Activated CD4-positive, alpha-beta T cell treated with anti-CD3 and anti-CD28 coated beads, Interleukin-2, amount 10 ng/mL, durations not matched to agents 7 days and 5 days (primary cell): ENCODE results near the gene ARL13B. TPM values are rescaled to one million over a fixed set of nuclear protein-coding genes. Genes with fewer than 3 reads are reported as not detected.
"Not testable (repeated sequence)": the region's sequence is repeated elsewhere in the genome, so short reads cannot be mapped to it uniquely, and the experiment has no call there.

Source experiments
- CTCF ChIA-PET: fragments of 350-600 bp; sonication (Branson Sonifier 250); formaldehyde crosslinking; loops from one replicate; lab custom pipeline; 2021; ENCODE audit warnings: antibody characterized with exemption; lab: Charles Lee
- POLR2A ChIA-PET: fragments of 350-600 bp; sonication (Branson Sonifier 250); formaldehyde crosslinking; loops from one replicate; lab custom pipeline; 2021; ENCODE audit warnings: antibody characterized with exemption; lab: Charles Lee
- DNase-seq: peaks from one replicate; pipeline ENCODE4 v3.0.0-alpha.2; 2020
- H3K27ac Mint-ChIP-seq: one replicate; pipeline ENCODE4 v1.8.0; 2021; ENCODE audit warnings: mild to moderate bottlenecking, moderate library complexity, mixed read lengths
- H3K27me3 Mint-ChIP-seq: one replicate; pipeline ENCODE4 v1.8.0; 2021; ENCODE audit warnings: mixed read lengths
- H3K36me3 Mint-ChIP-seq: one replicate; pipeline ENCODE4 v1.8.0; 2021; ENCODE audit warnings: low read depth, mixed read lengths
- H3K4me1 Mint-ChIP-seq: one replicate; pipeline ENCODE4 v1.8.0; 2021; ENCODE audit warnings: mixed read lengths
- H3K4me3 Mint-ChIP-seq: one replicate; pipeline ENCODE4 v1.8.0; 2021; ENCODE audit warnings: mild to moderate bottlenecking, moderate library complexity, mixed read lengths
- H3K9me3 Mint-ChIP-seq: one replicate; pipeline ENCODE4 v1.8.0; 2021; ENCODE audit warnings: mixed read lengths
- total RNA-seq, 2 experiments: library from RNA; stranded (reverse); gene quantifications; one replicate each; pipeline ENCODE4 v1.2.3, GENCODE V29; 2021

The ARL13B gene
- total RNA-seq, 2 experiments from 2014 or later: 5.8 to 7.9 TPM

- H3K36me3 Mint-ChIP-seq: peaks cover 13% of the 10 kb centered on the region
- H3K4me3 Mint-ChIP-seq, H3K4me1 Mint-ChIP-seq, DNase-seq, H3K9me3 Mint-ChIP-seq, POLR2A ChIA-PET, H3K27me3 Mint-ChIP-seq, H3K27ac Mint-ChIP-seq: not testable (repeated sequence)
- CTCF ChIA-PET: interaction anchor here (0.7 kb wide), 1 partner anchor 28 kb away, joined by 3 read pairs; no protein-coding TSS in a partner anchor
These were observed 64.4 kb downstream of the ARL13B start for GRCh38 chr3:94044100-94044936.

GRCh38 chr3:94046533-94046932 lies 66.6 kb downstream of the ARL13B start:
- no peaks in the 10 kb centered on the region for H3K9me3 Mint-ChIP-seq
- peaks cover 13% of the 10 kb centered on the region for H3K36me3 Mint-ChIP-seq
- H3K4me1 Mint-ChIP-seq: no peaks in the 10 kb centered on the region
- ChIA-PET POLR2A (no interaction called here), CTCF (interaction anchor here (1.6 kb wide), 1 partner anchor 36 kb away, joined by 3 read pairs; no protein-coding TSS in a partner anchor)
- no peak overlapping the region for H3K4me3 Mint-ChIP-seq
- DNase-seq: no peak
- H3K27me3 Mint-ChIP-seq: no peaks in the 10 kb centered on the region
- no peak overlapping the region for H3K27ac Mint-ChIP-seq

GRCh38 chr3:94049267-94049666 lies 69.3 kb downstream of the ARL13B start:
- ChIA-PET CTCF (no interaction called here), POLR2A (no interaction called here)
- H3K4me3 Mint-ChIP-seq: no peak overlapping the region

DNA sequence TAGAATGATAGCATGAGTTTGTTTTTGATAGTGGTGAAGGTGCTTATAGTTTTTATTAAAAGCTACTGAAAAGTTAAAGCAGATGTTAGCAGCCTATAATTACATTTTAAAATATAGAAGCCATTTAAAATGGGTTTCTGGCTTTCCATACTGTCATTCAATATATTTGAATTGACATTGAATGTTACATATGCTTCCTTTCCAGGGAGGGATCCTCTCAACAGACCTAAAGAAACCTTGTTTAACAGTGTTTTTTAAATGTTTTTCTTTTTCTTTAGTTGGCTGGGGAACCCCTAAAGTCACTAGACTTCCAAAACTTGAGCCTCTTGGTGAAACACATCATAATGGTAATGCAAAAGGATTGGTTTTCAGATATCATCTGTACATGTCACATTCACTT lies 70.6 kb downstream of the ARL13B start:
- Mint-ChIP-seq H3K27me3 (no peaks in the 10 kb centered on the region), H3K9me3 (no peaks in the 10 kb centered on the region), H3K27ac (no peak overlapping the region), H3K4me1 (no peaks in the 10 kb centered on the region), H3K4me3 (no peak overlapping the region), H3K36me3 (peaks cover 4% of the 10 kb centered on the region)
- DNase-seq: no peak
- ChIA-PET POLR2A (no interaction called here), CTCF (interaction anchor here (1.0 kb wide), 2 partner anchors 15 to 16 kb away, joined by 3 to 4 read pairs; no protein-coding TSS in a partner anchor)

More at GRCh38 chr3:94049267-94049666, 69.3 kb downstream of the ARL13B start:
- Mint-ChIP-seq H3K9me3 (no peaks in the 10 kb centered on the region), H3K36me3 (peaks cover 10% of the 10 kb centered on the region), H3K4me1 (no peaks in the 10 kb centered on the region), H3K27ac (no peak overlapping the region), H3K27me3 (no peaks in the 10 kb centered on the region)
- DNase-seq: no peak

DNA sequence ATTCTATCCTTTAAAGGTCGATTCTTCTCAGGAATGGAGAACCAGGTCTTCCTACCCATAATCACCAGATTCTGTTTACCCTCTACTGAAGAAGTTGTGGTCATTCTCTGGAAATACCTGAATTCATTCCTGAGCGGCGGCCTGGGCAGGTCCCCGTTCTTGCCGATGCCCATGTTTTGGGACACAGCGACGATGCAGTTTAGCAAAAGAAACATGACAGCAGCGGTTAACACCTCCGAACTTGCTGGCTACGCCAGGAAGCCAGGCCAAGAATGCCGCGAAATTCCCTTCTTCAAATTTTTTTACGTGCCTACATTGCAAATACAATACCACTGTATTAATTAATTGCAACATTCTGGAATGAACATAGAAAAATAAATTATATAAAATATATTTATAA lies 81.3 kb downstream of the ARL13B start:
- Mint-ChIP-seq H3K4me1 (peaks cover 32% of the 10 kb centered on the region), H3K36me3 (peaks cover 35% of the 10 kb centered on the region)
- DNase-seq: no peak

GRCh38 chr3:94062513-94063404 lies 82.8 kb downstream of the ARL13B start, which contains the start of the genes DHFR2 and NSUN3:
TSS of gene DHFR2 (minus strand) at chr3:94062916. CDS start at chr3:94061511, 1,405 bp downstream.
TSS of gene NSUN3 (plus strand) at chr3:94063061. CDS start at chr3:94063127, 66 bp downstream.
- ChIA-PET CTCF (interaction anchor here (0.8 to 1.6 kb wide), 4 partner anchors 9 to 52 kb away, joined by 3 to 6 read pairs (median 4); no protein-coding TSS in a partner anchor), POLR2A (interaction anchor here (1.0 kb wide), 1 partner anchor 83 kb away, joined by 3 read pairs; no protein-coding TSS in a partner anchor)
- peak; percentile 91 for DNase-seq
- Mint-ChIP-seq H3K9me3 (peaks cover 9% of the 10 kb centered on the region), H3K4me3 (peak within 1 kb of the TSS; percentile 89), H3K27me3 (no peaks in the 10 kb centered on the region), H3K27ac (peak within 1 kb of the TSS; percentile 97), H3K36me3 (peaks cover 50% of the 10 kb centered on the region), H3K4me1 (peaks cover 39% of the 10 kb centered on the region)

More for the DNA sequence above, 81.3 kb downstream of the ARL13B start:
- Mint-ChIP-seq H3K4me3 (no peak overlapping the region), H3K9me3 (no peaks in the 10 kb centered on the region), H3K27me3 (no peaks in the 10 kb centered on the region), H3K27ac (no peak overlapping the region)
- CTCF ChIA-PET: interaction anchor here (1.0 kb wide), 1 partner anchor 21 kb away, joined by 3 read pairs; no protein-coding TSS in a partner anchor
- POLR2A ChIA-PET: no interaction called here

DNA sequence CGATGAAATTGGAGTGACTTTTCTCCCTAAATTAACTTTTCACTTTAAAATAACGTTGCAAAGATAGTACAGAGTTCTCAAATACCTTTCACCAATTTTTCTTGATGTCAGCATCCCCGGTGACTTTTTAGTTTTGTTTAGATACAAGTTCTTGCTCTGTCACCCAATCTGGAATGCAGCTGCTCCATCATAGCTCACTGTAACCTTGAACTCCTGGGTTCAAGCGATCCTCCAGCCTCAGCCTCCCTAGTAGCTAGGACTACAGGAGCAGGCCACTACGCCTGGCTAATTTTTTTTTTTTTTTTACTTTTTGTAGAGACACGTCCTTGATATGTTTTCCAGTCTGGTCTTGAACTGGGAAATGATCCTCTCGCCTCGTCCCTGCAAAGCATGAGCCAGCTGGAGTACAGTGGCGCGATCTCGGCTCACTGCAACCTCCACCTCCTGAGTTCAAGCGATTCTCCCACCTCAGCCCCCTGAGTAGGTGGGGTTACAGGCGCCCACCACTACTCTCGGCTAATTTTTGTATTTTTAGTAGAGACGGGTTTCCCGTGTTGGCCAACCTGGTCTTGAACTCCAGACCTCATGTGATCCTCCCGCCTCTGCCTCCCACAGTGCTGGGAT lies 83.7 kb downstream of the ARL13B start:
- ChIA-PET CTCF (interaction anchor here (1.3 kb wide), 1 partner anchor 51 kb away, joined by 3 read pairs; no protein-coding TSS in a partner anchor), POLR2A (interaction anchor here (1.0 kb wide), 1 partner anchor 84 kb away, joined by 3 read pairs; no protein-coding TSS in a partner anchor)
- Mint-ChIP-seq H3K4me3 (peak overlapping the region; percentile 89), H3K27me3 (no peaks in the 10 kb centered on the region), H3K27ac (peak overlapping the region; percentile 97), H3K4me1 (peaks cover 43% of the 10 kb centered on the region), H3K36me3 (peaks cover 54% of the 10 kb centered on the region), H3K9me3 (peaks cover 12% of the 10 kb centered on the region)
- DNase-seq: no peak

DNA sequence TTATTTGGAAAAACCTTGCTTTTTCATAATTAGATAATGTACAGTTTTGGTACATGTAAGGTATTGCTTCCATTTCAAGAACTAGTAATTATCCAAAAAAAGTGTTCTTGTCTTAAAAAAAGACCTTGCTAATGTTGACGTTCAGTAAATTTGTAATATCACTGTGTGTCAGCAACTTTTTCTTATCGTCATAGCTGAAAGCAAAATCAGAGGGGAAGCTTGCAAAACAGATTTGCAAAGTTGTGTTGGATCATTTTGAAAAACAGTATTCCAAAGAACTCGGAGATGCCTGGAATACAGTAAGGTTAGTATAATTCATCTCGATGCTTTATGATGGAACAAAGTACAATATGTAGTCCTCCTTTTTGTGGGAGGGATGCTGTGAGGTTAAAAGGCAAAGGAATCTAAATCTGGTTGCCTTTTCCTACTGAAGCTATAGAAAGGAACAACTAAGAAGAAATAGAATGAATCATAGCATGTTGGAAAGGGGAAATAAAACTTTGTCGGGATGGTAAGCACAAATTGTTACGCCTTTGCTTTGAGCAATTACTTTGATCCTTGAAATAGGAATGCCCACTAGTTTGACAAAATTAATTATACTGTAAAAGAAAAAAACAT lies 84.4 kb downstream of the ARL13B start:
- Mint-ChIP-seq H3K36me3 (peaks cover 57% of the 10 kb centered on the region), H3K4me3 (peak overlapping the region; percentile 89), H3K27ac (peak overlapping the region; percentile 97), H3K4me1 (peaks cover 51% of the 10 kb centered on the region), H3K9me3 (peaks cover 12% of the 10 kb centered on the region), H3K27me3 (no peaks in the 10 kb centered on the region)
- no peak for DNase-seq
- ChIA-PET CTCF (no interaction called here), POLR2A (no interaction called here)

DNA sequence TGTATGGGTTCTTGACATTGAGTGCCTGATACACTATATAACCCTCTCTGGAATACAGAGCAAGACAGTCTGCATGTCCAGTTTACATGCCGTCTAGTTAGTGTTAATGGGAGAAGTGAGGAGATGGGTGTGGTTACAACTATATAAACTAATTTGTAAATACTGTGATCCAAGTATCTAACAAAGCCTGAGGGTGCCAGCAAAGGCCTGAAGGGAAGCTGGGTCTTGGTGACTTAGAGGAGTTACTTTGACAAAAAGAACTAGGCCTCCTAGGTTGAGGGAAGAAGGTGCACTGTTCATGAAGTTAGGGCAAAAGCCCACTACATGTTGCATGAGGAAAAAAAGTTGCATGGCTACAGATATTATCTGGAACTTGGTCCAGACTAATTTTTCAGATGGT lies 85.2 kb downstream of the ARL13B start:
- ChIA-PET CTCF (interaction anchor here (1.0 to 1.5 kb wide), 2 partner anchors 14 to 17 kb away, joined by 4 read pairs; no protein-coding TSS in a partner anchor), POLR2A (no interaction called here)
- H3K36me3 Mint-ChIP-seq: peaks cover 54% of the 10 kb centered on the region
- DNase-seq: no peak
- peaks cover 52% of the 10 kb centered on the region for H3K4me1 Mint-ChIP-seq
- no peak overlapping the region for H3K4me3 Mint-ChIP-seq
- peaks cover 12% of the 10 kb centered on the region for H3K9me3 Mint-ChIP-seq
- no peak overlapping the region for H3K27ac Mint-ChIP-seq
- H3K27me3 Mint-ChIP-seq: no peaks in the 10 kb centered on the region

DNA sequence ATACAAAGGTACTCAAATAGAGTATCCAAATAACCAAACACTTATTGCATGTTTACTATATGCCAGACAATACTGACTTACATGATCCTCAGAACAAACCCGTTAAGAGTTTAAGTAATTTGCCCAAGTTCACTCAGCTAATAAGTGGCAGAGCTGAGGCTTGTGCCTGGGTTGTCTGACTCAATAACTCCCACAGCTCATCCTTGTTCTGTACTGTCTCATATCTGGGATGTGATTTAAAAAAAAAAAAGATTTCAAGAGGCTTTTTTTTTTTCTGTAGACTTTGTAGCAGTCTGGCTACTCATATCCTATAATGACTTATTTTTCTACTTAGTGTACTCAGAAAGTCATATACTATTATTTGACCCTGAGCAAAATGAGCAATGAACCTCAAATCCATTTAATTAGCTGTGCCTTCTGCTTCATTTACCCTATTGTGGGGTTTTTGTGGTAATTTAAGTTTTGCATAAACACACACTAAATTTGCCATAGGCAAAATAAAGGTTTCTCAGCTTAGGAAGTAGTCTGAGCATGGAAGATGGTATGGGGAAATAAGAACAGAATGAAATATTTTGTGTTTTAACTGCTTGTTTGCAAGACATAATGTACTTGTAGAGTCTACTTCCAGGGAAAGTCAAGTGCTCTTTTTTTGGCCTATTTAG lies 86.0 kb downstream of the ARL13B start:
- Mint-ChIP-seq H3K27ac (no peak overlapping the region), H3K36me3 (peaks cover 46% of the 10 kb centered on the region), H3K4me3 (no peak overlapping the region), H3K4me1 (peaks cover 55% of the 10 kb centered on the region), H3K9me3 (peaks cover 12% of the 10 kb centered on the region), H3K27me3 (no peaks in the 10 kb centered on the region)
- ChIA-PET CTCF (interaction anchor here (1.0 to 1.5 kb wide), 2 partner anchors 15 to 16 kb away, joined by 4 read pairs; no protein-coding TSS in a partner anchor), POLR2A (no interaction called here)
- no peak for DNase-seq
